Endothelial cell of umbilical vein (primary cell): Measurements from ENCODE around the gene ETV3. TPM values are rescaled to one million over a fixed set of nuclear protein-coding genes. Genes with fewer than 3 reads are reported as not detected.

ENCODE experiments used
- BruUV-seq: library from RNA; stranded (reverse); fragments of 400-500 nt; replicated peaks from 2 replicates; lab custom pipeline; 2021; lab: Mats Ljungman, UMichigan
- CTCF ChIA-PET: fragments of 300-600, 350-600 bp; sonication (Branson Sonifier 250); formaldehyde crosslinking; loops from one replicate; lab custom pipeline; 2021; ENCODE audit warnings: antibody characterized with exemption, inconsistent platforms; lab: Charles Lee
- POLR2A ChIA-PET: fragments of 300-600, 350-600 bp; sonication (Branson Sonifier 250); formaldehyde crosslinking; loops from one replicate; lab custom pipeline; 2021; ENCODE audit warnings: antibody characterized with exemption, inconsistent platforms; lab: Charles Lee
- DNase-seq: peaks from one replicate; pipeline ENCODE4 v3.0.0-alpha.2; 2011; ENCODE audit warnings: low read depth, low spot score
- FAIRE-seq: peaks from 2 replicates; lab custom pipeline; 2011; peaks lifted over from hg19 to GRCh38; lab: Jason Lieb, UNC
- H2AFZ ChIP-seq: 2 replicates; pipeline ENCODE4 v1.6.0; 2012; ENCODE audit warnings: low read depth, low read length, control low read depth, inconsistent platforms
- H3K27ac ChIP-seq: 2 replicates; pipeline ENCODE4 v1.5.1; 2011; ENCODE audit warnings: low read depth, mild to moderate bottlenecking, control low read depth, low read length, moderate library complexity; ENCODE audit not compliant: insufficient read depth
- H3K27me3 ChIP-seq, 2 experiments: 2 replicates each; pipeline versions ENCODE4 v1.6.0 to v1.6.1; 2011; ENCODE audit warnings: low read length in 2 of 2, mixed read lengths in 1 of 2; ENCODE audit not compliant: control insufficient read depth in 2 of 2, insufficient read depth in 2 of 2
- H3K36me3 ChIP-seq, 2 experiments: 2 replicates in 1 of 2; 3 replicates in 1 of 2; pipeline ENCODE4 v1.5.1; 2011; ENCODE audit warnings: low read length in 2 of 2, mild to moderate bottlenecking in 1 of 2, moderate library complexity in 1 of 2; ENCODE audit not compliant: control insufficient read depth in 2 of 2, insufficient read depth in 2 of 2; ENCODE audit errors: extremely low read depth in 1 of 2
- H3K4me1 ChIP-seq: 3 replicates; pipeline ENCODE4 v1.5.1; 2011; ENCODE audit warnings: mild to moderate bottlenecking, low read length; ENCODE audit not compliant: control insufficient read depth, insufficient read depth; ENCODE audit errors: extremely low read depth
- H3K4me2 ChIP-seq: 2 replicates; pipeline ENCODE4 v1.6.1; 2011; ENCODE audit warnings: low read length, control low read depth, mixed read lengths; ENCODE audit not compliant: insufficient read depth
- H3K4me3 ChIP-seq, 3 experiments: fragments of 200-600 bp in 1 of 3; sonication (generic), shearing (Covaris generic) in 1 of 3; replicated peaks in 1 of 3; 2 replicates each; pipeline ENCODE4 v1.5.1; 2011 to 2016; ENCODE audit warnings: control low read depth in 3 of 3, low read length in 3 of 3, mild to moderate bottlenecking in 2 of 3, inconsistent platforms in 1 of 3, low read depth in 1 of 3, moderate library complexity in 1 of 3; ENCODE audit not compliant: insufficient read depth in 1 of 3
- H3K79me2 ChIP-seq: 2 replicates; pipeline ENCODE4 v1.6.0; 2012; ENCODE audit warnings: low read length, inconsistent platforms; ENCODE audit not compliant: control insufficient read depth, insufficient read depth
- H3K9ac ChIP-seq: replicated peaks from 2 replicates; pipeline ENCODE3; 2011; ENCODE audit warnings: low read length, control low read depth; ENCODE audit not compliant: insufficient read depth; ENCODE audit errors: extremely low read depth
- H3K9me1 ChIP-seq: replicated peaks from 3 replicates; pipeline ENCODE4 v1.6.0; 2011; ENCODE audit warnings: mild to moderate bottlenecking, low read length; ENCODE audit not compliant: control insufficient read depth, insufficient read depth; ENCODE audit errors: extremely low read depth
- H3K9me3 ChIP-seq: replicated peaks from 2 replicates; pipeline ENCODE4 v1.5.1; 2012; ENCODE audit warnings: low read length, inconsistent platforms; ENCODE audit not compliant: control insufficient read depth, insufficient read depth
- H4K20me1 ChIP-seq: replicated peaks from 2 replicates; pipeline ENCODE3; 2011; ENCODE audit warnings: mild to moderate bottlenecking, low read length; ENCODE audit not compliant: control insufficient read depth, insufficient read depth; ENCODE audit errors: extremely low read depth
- CTCF ChIP-seq, 2 donors: IDR thresholded peaks; 1 replicate in 1 of 2; 2 replicates in 1 of 2; pipeline ENCODE4 v1.5.1; 2011; ENCODE audit warnings: low read length in 2 of 2, mild to moderate bottlenecking in 2 of 2, moderate library complexity in 2 of 2, control low read depth in 1 of 2, inconsistent platforms in 1 of 2, low read depth in 1 of 2; ENCODE audit not compliant: insufficient read depth in 1 of 2; ENCODE audit errors: extremely low read depth in 1 of 2
- EZH2 ChIP-seq: IDR thresholded peaks from 2 replicates; pipeline ENCODE4 v1.6.1; 2012; ENCODE audit warnings: borderline replicate concordance, low read depth, mild to moderate bottlenecking, moderate library complexity, low read length, inconsistent platforms; ENCODE audit not compliant: severe bottlenecking
- FOS ChIP-seq: IDR thresholded peaks from 2 replicates; pipeline ENCODE4 v1.6.1; 2011; ENCODE audit warnings: mild to moderate bottlenecking, low read length, moderate library complexity, borderline replicate concordance; ENCODE audit not compliant: insufficient read depth
- JUN ChIP-seq: IDR thresholded peaks from 2 replicates; pipeline ENCODE4 v1.6.1; 2011; ENCODE audit warnings: borderline replicate concordance, low read depth; ENCODE audit not compliant: insufficient read length, insufficient read depth
- POLR2A ChIP-seq: IDR thresholded peaks from 2 replicates; pipeline ENCODE4 v1.6.1; 2012; ENCODE audit warnings: low read depth, mild to moderate bottlenecking, control low read depth, low read length
- POLR2AphosphoS5 ChIP-seq: IDR thresholded peaks from 2 replicates; pipeline ENCODE4 v1.6.1; 2012; ENCODE audit warnings: low read depth, mild to moderate bottlenecking, control low read depth, low read length, moderate library complexity; ENCODE audit not compliant: insufficient read depth
- dilution Hi-C: fragments of 300-500 bp; cut with MboI; formaldehyde crosslinking; loops from one replicate; pipeline ENCODE4 v1.15.0; 2019; ENCODE audit warnings: low sequenced_read_pairs; ENCODE audit not compliant: extremely low pct_ligation_motif_present
- intact Hi-C: fragments of 100-400 bp; cut with micrococcal nuclease; formaldehyde crosslinking; loops from one replicate; pipeline ENCODE4 v1.10.0; 2022
- polyA plus RNA-seq, 4 experiments: library from polyadenylated mRNA; depleted of rRNA in 3 of 4; stranded (reverse) in 3 of 4; unstranded in 1 of 4; fragments of >200 nt; gene quantifications; 2 replicates each; pipeline versions ENCODE4 v1.2.1 to v1.2.3, GENCODE V29; 2011 to 2012; ENCODE audit warnings: missing spikeins in 1 of 4
- total RNA-seq: library from RNA; stranded (reverse); gene quantifications from 2 replicates; pipeline ENCODE4 v1.2.3, GENCODE V29; 2021

ETV3 gene
- total and polyA plus RNA-seq, 2 donors (not counting 3 experiments of a cell fraction or from before 2014, with no cell fraction given): 6.8 to 22.3 TPM

- TF ChIP-seq FOS (peak; percentile 20), POLR2A (no peak), POLR2AphosphoS5 (no peak), JUN (peak; percentile 26)
- CTCF ChIA-PET: interaction anchor here (0.7 to 14.5 kb wide), 3 partner anchors 8 to 74 kb away, joined by 3 to 1121 read pairs (median 3); no protein-coding TSS in a partner anchor
- intact Hi-C loops (no loop called here), dilution Hi-C loops (no loop called here)
- H3K27me3 ChIP-seq: peaks cover 0 to 6% of the 10 kb centered on the region in 2 experiments
- no TSS peak for BruUV-seq
- H3K4me2 ChIP-seq: no peak overlapping the region
- H2AFZ ChIP-seq: peak overlapping the region; percentile 31
- H3K9ac ChIP-seq: no peak overlapping the region
- no peaks in the 10 kb centered on the region for H3K36me3 ChIP-seq
- H3K4me3 ChIP-seq: no peak overlapping the region
- POLR2A ChIA-PET: no interaction called here
- no peak overlapping the region for H3K27ac ChIP-seq
- FAIRE-seq (peak; percentile 21), DNase-seq (no peak)
- H3K4me1 ChIP-seq: no peaks in the 10 kb centered on the region
- H4K20me1 ChIP-seq: no peaks in the 10 kb centered on the region
- H3K9me3 ChIP-seq: no peaks in the 10 kb centered on the region
- no peaks in the 10 kb centered on the region for H3K9me1 ChIP-seq
- no peaks in the 10 kb centered on the region for H3K79me2 ChIP-seq
Observed at GRCh38 chr1:157147906-157148700, 9.9 kb upstream of the ETV3 start.

GRCh38 chr1:157147037-157147436, 8.8 kb upstream of the ETV3 start:
- Histone ChIP-seq H3K36me3 (no peaks in the 10 kb centered on the region), H4K20me1 (no peaks in the 10 kb centered on the region), H3K27ac (no peak overlapping the region), H3K4me2 (no peak overlapping the region), H3K4me1 (peaks cover 4% of the 10 kb centered on the region), H3K27me3 (peaks cover 0 to 6% of the 10 kb centered on the region in 2 experiments), H3K9ac (no peak overlapping the region), H3K79me2 (no peaks in the 10 kb centered on the region), H3K9me1 (no peaks in the 10 kb centered on the region), H3K9me3 (no peaks in the 10 kb centered on the region), H3K4me3 (no peak overlapping the region), H2AFZ (no peak overlapping the region)
- TF ChIP-seq EZH2 (no peak), POLR2A (no peak), FOS (no peak), CTCF (IDR thresholded peaks at IDR 0.05; ENCODE audit: extremely low read depth in 1 of 2, insufficient read depth in 1 of 2, low read depth in 1 of 2, low read length in 2 of 2) (no peak), POLR2AphosphoS5 (no peak), JUN (no peak)
- no peak for FAIRE-seq
- CTCF ChIA-PET: interaction anchor here (0.7 to 14.5 kb wide), 4 partner anchors 9 to 73 kb away, joined by 3 to 1121 read pairs (median 4); no protein-coding TSS in a partner anchor
- POLR2A ChIA-PET: no interaction called here
- dilution Hi-C loops (no loop called here), intact Hi-C loops (no loop called here)
- BruUV-seq: no TSS peak
- DNase-seq: no peak
